MM.1S (cell line): ENCODE measurements around the gene LIN7A.

Experiments used
- CTCF ChIP-seq: fragments of 300-600 bp; sonication (generic); IDR thresholded peaks from 2 replicates; pipeline ENCODE4 v1.5.1; 2016; ENCODE audit warnings: antibody characterized with exemption, low read length, mixed read lengths
- EZH2 ChIP-seq: fragments of 300-600 bp; sonication (generic); optimal IDR thresholded peaks from 2 replicates; pipeline ENCODE3; 2017; ENCODE audit warnings: low read depth, mild to moderate bottlenecking, antibody characterized with exemption, low read length, mixed read lengths

DNA sequence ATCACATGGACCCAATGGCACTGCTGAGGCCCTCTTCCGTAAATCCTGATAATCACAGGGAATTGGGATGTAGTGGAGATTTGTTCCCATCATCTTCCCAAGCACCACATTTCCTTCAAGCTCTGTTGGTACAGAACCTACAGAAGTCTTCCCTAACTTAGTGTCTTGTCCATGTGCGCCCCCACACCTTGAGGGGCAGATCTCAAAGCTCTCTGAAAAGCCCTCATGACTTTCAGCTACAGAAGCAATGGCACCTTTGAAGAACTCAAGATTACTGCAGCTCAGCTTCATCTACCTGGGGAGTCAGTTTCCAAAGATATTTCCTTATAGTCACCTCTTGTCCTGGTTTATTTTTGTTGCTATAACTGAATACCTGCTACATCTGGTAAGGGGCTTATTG is 166.8 kb downstream of the LIN7A start:
- TF ChIP-seq CTCF: no peak
- TF ChIP-seq EZH2: no peak
